OCI-M2 (cell line): ENCODE results near the gene BRSK1.

Source experiments
- DNase-seq: peaks from one replicate; lab custom pipeline; 2025; ENCODE audit not compliant: unreplicated experiment; lab: John Stamatoyannopoulos, UW

The BRSK1 gene

GRCh38 chr19:55303477-55303876 is 19.7 kb downstream of the BRSK1 start:
- no peak for DNase-seq

- no peak for DNase-seq
Observed at GRCh38 chr19:55304279-55304978, 20.6 kb downstream of the BRSK1 start.

- no peak for DNase-seq
Observed at GRCh38 chr19:55304980-55305379, 21.2 kb downstream of the BRSK1 start.

GRCh38 chr19:55305491-55305890 is 21.7 kb downstream of the BRSK1 start:
- DNase-seq = peak; percentile 10

GRCh38 chr19:55305983-55306562 is 22.3 kb downstream of the BRSK1 start:
- no peak for DNase-seq

- DNase-seq = no peak
Observed at GRCh38 chr19:55306712-55307111, 22.9 kb downstream of the BRSK1 start.

- no peak for DNase-seq
Observed at GRCh38 chr19:55308281-55308680, 24.5 kb downstream of the BRSK1 start.

- no peak for DNase-seq
Observed at GRCh38 chr19:55309448-55309847, 25.7 kb downstream of the BRSK1 start.

GRCh38 chr19:55310498-55310897 is 26.7 kb downstream of the BRSK1 start:
- DNase-seq = no peak

GRCh38 chr19:55311397-55311796 is 27.6 kb downstream of the BRSK1 start:
- no peak for DNase-seq

GRCh38 chr19:55311797-55312196 is 28.0 kb downstream of the BRSK1 start:
- DNase-seq = no peak

GRCh38 chr19:55312621-55313512 is 29.1 kb downstream of the BRSK1 start:
- no peak for DNase-seq

- DNase-seq = no peak
Observed at GRCh38 chr19:55314396-55314795, 30.6 kb downstream of the BRSK1 start.

GRCh38 chr19:55315956-55316525 is 32.2 kb downstream of the BRSK1 start:
- DNase-seq = no peak

- DNase-seq = no peak
Observed at GRCh38 chr19:55316646-55317045, 32.8 kb downstream of the BRSK1 start.

GRCh38 chr19:55319785-55320184 is 36.0 kb downstream of the BRSK1 start:
- no peak for DNase-seq

GRCh38 chr19:55320844-55321419 is 37.1 kb downstream of the BRSK1 start:
- DNase-seq = no peak

- DNase-seq = no peak
Observed at GRCh38 chr19:55321466-55322137, 37.8 kb downstream of the BRSK1 start.

GRCh38 chr19:55322204-55322885 is 38.5 kb downstream of the BRSK1 start:
- no peak for DNase-seq

GRCh38 chr19:55324662-55325061 is 40.9 kb downstream of the BRSK1 start:
- no peak for DNase-seq
